Lower leg skin (tissue), 4 donors: Measurements from ENCODE around the gene GRIN2D. TPM values are rescaled to one million over a fixed set of nuclear protein-coding genes. Genes with fewer than 3 reads are reported as not detected.

Source experiments
- DNase-seq, 2 donors: peaks; one replicate each; pipeline ENCODE4 v3.0.0-alpha.2; 2019; ENCODE audit warnings: low spot score in 2 of 2
- H3K4me3 ChIP-seq: fragments of 200-600 bp; sonication (generic); 2 replicates; pipeline ENCODE4 v1.5.1; 2017; ENCODE audit warnings: mild to moderate bottlenecking, low read depth; ENCODE audit not compliant: poor library complexity, severe bottlenecking
- POLR2A ChIP-seq, 2 donors: fragments of 450-650 bp; IDR thresholded peaks; one replicate each; pipeline ENCODE4 v1.6.1; 2016 to 2017; ENCODE audit warnings: antibody characterized with exemption in 2 of 2, mild to moderate bottlenecking in 1 of 2, moderate library complexity in 1 of 2
- WGBS, 2 donors: methylation state at CpG; one replicate each; pipeline ENCODE4 v1.1.5; 2018; 5-methylcytosine and 5-hydroxymethylcytosine counted together
- intact Hi-C: fragments of 100-400 bp; cut with DNase I; formaldehyde crosslinking; loops from one replicate; pipeline ENCODE4 v1.15.0; 2023; ENCODE audit warnings: low total_unique reads
- total RNA-seq, 4 donors: library from RNA; depleted of rRNA; stranded (reverse); fragments of >200 nt; gene quantifications; one replicate each; pipeline ENCODE4 v1.1.0, GENCODE V29; 2016
- TF ChIP-seq, protein P1 (sequence below), 3 donors: fragments of 450-650 bp; IDR thresholded peaks; one replicate each; pipeline ENCODE4 v1.5.1; 2016; ENCODE audit warnings: antibody characterized with exemption in 3 of 3, mild to moderate bottlenecking in 3 of 3, moderate library complexity in 2 of 3

Gene GRIN2D
- total RNA-seq, 4 donors from 2014 or later = 0.17 to 0.47 (median 0.42) TPM

DNA sequence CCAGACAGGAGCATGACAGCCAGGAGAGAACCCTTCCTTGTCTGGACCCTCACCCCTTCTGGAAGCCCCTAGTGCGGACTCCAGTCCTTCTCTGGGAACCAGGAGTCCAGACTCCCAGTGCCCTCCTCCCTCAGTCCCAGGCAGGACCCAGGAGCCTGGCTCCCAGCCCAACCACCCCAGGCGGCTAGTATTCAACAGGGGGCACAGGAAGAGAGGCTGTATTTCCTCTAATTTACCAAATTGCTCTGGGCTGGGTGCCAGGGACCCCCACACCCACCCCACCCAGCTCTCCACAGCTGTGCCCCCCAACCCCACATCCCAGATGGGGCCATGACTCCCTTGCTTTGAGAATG lies 3.3 kb downstream of the GRIN2D start:
- TF ChIP-seq, protein P1, sequence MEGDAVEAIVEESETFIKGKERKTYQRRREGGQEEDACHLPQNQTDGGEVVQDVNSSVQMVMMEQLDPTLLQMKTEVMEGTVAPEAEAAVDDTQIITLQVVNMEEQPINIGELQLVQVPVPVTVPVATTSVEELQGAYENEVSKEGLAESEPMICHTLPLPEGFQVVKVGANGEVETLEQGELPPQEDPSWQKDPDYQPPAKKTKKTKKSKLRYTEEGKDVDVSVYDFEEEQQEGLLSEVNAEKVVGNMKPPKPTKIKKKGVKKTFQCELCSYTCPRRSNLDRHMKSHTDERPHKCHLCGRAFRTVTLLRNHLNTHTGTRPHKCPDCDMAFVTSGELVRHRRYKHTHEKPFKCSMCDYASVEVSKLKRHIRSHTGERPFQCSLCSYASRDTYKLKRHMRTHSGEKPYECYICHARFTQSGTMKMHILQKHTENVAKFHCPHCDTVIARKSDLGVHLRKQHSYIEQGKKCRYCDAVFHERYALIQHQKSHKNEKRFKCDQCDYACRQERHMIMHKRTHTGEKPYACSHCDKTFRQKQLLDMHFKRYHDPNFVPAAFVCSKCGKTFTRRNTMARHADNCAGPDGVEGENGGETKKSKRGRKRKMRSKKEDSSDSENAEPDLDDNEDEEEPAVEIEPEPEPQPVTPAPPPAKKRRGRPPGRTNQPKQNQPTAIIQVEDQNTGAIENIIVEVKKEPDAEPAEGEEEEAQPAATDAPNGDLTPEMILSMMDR (IDR thresholded peaks at IDR 0.05) = no peak
- no peak for TF ChIP-seq POLR2A (IDR thresholded peaks at IDR 0.05)
- intact Hi-C loops = no loop called here
- DNase-seq = no peak
- no peak overlapping the region for H3K4me3 ChIP-seq
- WGBS, 2 donors = 53 to 60% methylated on average over 2 of the region's 2 CpGs

DNA sequence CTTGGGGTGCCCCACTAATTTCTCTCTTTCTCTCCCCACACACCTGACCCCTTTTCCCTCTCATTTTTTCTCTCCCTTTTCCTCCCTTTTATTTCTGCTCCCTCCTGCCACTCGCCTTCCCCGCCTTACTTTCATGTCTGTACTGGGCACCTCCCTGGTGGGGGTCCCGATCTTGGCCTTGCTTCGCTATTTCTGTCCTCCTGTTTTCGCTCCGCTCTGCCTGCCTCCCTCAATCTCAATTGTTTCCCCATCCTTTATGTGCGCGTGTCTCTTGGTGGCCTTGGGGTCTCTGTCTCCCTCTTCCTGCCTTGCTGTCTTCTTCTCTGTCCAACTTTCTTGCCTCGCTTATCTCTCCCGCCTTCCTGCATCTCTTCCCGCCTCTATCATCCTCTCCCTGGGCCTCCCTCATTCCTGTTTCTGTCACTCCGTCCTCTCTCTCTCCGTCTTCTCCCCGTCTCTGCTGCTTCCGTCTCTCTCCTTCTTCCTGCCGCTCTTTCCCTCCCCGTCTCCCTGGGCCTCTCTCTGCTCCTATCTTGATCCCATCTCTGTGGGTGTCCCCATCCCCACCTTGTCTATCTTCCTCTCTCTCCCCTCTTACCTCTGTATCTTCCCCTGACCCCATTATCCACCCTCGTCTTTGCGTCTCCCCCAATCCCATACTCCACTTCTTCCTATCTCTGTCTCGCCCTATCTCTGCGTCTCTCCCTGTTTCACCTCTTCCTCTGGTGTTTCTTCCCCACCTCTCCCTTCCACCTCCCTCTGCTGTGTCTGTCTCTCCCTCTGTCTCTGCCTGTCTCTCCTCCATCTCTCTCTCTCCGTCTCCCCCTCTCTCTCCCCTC lies 4.0 kb downstream of the GRIN2D start:
- DNase-seq = no peak
- intact Hi-C loops = no loop called here
- WGBS, 2 donors = 34 to 47% methylated on average over 22 of the region's 22 CpGs
- TF ChIP-seq, protein P1 (IDR thresholded peaks at IDR 0.05) = no peak
- no peak for TF ChIP-seq POLR2A (IDR thresholded peaks at IDR 0.05)
- no peak overlapping the region for H3K4me3 ChIP-seq

DNA sequence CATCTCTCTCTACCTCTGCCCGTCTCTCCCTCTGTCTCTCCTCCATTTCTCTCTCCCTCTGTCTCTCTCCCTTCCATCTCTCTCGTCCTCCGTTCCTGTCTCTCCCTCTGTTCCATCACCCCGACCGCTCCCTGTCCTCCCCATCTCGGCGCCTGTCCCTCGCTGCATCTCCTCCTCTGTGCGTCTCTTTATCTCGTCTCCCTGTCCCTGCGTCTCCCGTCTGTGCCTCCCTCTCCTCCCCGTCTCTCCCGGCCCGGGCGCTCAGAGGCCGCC lies 4.6 kb downstream of the GRIN2D start:
- WGBS, 2 donors = 3 to 4% methylated on average over 17 of the region's 17 CpGs
- no peak for TF ChIP-seq POLR2A (IDR thresholded peaks at IDR 0.05)
- TF ChIP-seq, protein P1 (IDR thresholded peaks at IDR 0.05) = no peak
- DNase-seq = no peak
- H3K4me3 ChIP-seq = peak overlapping the region; percentile 30
- intact Hi-C loops = no loop called here

DNA sequence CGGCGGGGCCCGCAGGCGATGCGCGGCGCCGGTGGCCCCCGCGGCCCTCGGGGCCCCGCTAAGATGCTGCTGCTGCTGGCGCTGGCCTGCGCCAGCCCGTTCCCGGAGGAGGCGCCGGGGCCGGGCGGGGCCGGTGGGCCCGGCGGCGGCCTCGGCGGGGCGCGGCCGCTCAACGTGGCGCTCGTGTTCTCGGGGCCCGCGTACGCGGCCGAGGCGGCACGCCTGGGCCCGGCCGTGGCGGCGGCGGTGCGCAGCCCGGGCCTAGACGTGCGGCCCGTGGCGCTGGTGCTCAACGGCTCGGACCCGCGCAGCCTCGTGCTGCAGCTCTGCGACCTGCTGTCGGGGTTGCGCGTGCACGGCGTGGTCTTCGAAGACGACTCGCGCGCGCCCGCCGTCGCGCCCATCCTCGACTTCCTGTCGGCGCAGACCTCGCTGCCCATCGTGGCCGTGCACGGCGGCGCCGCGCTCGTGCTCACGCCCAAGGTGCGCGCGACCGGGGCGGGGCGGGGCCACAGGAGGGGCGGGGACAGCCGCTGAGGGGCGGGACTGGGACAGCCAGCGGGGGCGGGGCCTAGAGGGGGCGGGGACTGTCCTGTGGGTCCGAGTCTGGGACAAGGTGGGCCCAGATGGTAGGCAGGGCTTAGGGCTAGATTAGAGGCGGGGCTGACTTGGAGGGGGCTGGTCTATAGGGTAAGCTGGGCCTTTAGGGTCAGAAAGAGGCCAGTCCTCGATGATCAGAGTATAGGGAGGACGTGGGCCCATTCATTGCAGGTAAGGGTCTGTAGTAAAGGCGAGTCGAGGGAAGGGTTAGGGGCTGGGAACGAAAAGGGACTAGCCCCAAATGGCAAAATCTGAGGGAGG lies 5.1 kb downstream of the GRIN2D start:
- intact Hi-C loops = no loop called here
- TF ChIP-seq, protein P1 (IDR thresholded peaks at IDR 0.05) = no peak
- no peak for TF ChIP-seq POLR2A (IDR thresholded peaks at IDR 0.05)
- peak overlapping the region; percentile 30 for H3K4me3 ChIP-seq
- peak; percentile 69 to 94 for DNase-seq
- 19 to 21% methylated on average over 30 to 33 of the region's 104 CpGs for WGBS, 2 donors

DNA sequence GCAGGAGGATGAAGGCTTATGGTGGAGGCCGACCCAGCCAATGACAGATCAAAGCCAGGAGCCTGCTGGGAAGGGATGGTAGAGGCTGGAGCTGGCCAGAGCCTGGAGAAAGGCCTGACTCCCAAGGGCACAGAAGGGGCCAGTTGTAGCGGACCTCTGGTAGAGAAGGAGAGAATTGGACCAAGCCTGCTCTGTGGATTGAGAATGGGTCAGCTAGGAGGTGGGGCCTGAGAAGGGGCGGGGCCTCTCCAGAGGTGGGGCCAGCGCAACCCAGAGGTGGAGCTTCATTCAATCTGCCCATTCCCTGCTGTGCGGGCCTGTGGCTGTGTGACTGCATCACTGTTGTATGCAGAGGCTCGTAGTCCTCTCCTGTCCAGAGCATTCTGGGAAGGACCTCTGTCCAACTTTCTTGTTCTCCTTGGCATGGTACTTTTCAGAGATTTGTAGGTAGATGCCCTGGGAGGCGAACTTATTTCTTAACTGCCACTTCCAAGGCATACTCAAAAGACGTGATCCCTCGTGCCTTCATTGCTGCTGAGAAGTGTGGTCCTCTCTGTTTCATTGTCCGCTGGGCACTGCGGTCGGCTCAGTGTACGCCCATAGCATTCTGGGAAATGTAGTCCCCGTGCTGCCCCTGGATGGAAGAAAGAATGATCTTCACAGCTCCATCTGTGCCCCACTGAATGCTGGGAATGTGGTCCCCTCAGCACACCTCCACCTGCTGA lies 6.7 kb downstream of the GRIN2D start:
- intact Hi-C loops = no loop called here
- WGBS, 2 donors = 46 to 55% methylated on average over 14 of the region's 14 CpGs
- H3K4me3 ChIP-seq = no peak overlapping the region
- TF ChIP-seq, protein P1 (IDR thresholded peaks at IDR 0.05) = no peak
- no peak for TF ChIP-seq POLR2A (IDR thresholded peaks at IDR 0.05)
- DNase-seq = peak in 1 of 2 donors; percentile 92
